ENCODE data around the gene PIEZO1. TPM values are rescaled to one million over a fixed set of nuclear protein-coding genes. Genes with fewer than 3 reads are reported as not detected.

The PIEZO1 gene
- total RNA-seq, 2 donors from 2014 or later = 197 to 326 TPM

DNA sequence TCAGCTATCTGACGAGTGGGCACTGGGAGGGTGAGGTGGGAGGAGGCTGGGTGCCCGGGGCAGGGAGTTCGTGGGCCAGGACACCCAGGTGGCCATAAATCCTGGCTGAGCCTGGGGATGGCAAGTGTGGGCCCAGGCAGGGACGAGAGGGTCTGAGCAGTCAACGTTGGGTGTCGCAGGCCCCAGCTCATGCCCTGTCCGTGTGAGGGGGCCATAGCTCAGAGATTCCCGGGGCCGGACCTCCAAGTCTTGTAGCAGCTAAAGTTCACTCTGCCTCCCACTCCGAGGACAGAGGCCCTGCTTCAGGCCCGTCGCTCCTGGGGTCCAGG, 44.3 kb downstream of the PIEZO1 start:
- no peak overlapping the region for H3K4me3 Mint-ChIP-seq

DNA sequence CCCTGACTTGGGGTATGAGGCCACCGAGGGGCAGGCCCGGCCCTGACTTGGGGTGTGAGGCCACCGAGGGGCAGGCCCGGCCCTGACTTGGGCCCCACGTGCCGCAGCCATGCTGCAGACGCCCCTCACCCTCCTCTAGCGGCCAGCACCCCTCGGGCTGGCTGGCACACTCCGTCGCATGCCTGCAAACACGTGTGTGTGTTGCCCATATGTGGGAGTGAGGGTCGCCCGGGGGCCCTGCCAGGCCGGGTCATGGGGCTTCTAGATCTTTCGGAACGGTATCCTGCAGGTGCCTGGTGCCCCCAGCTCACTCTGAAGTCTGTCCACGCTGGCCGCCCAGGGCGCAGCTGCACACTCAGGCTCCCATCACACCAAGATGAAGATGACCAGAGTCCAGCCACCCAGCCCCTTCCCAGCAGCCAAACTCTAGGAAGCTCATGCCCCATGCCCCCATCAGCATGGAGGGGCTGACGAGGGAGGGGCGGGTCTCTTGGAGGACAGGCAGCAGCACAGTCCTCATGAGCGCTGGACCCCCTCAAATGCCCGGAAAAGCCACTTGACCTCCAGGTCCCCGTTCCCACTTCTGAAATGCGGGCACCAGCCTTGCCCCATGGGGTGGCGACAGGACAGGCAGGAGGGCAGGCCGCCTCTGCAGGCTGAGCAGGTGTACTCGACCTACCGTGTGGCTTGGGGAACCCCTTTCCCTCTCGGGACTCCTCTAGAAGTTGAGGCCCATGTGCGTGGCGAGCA, 44.9 kb downstream of the PIEZO1 start:
- H3K27ac Mint-ChIP-seq = no peak overlapping the region
- H3K36me3 Mint-ChIP-seq (ENCODE audit: low read depth) = peaks cover 11% of the 10 kb centered on the region
- H3K9me3 Mint-ChIP-seq = no peaks in the 10 kb centered on the region
- ATAC-seq (replicated peaks) = no peak
- H3K4me3 Mint-ChIP-seq = no peak overlapping the region
- H3K27me3 Mint-ChIP-seq = no peaks in the 10 kb centered on the region
- H3K4me1 Mint-ChIP-seq = no peaks in the 10 kb centered on the region

More for the DNA sequence above, 44.3 kb downstream of the PIEZO1 start:
- Mint-ChIP-seq H3K36me3 (ENCODE audit: low read depth) (peaks cover 11% of the 10 kb centered on the region), H3K27me3 (no peaks in the 10 kb centered on the region), H3K27ac (no peak overlapping the region), H3K4me1 (no peaks in the 10 kb centered on the region), H3K9me3 (no peaks in the 10 kb centered on the region)
- ATAC-seq (replicated peaks) = no peak

- ATAC-seq (replicated peaks) = no peak
- Mint-ChIP-seq H3K27me3 (no peaks in the 10 kb centered on the region), H3K4me1 (no peaks in the 10 kb centered on the region), H3K27ac (peak overlapping the region; percentile 67), H3K36me3 (ENCODE audit: low read depth) (peaks cover 11% of the 10 kb centered on the region), H3K9me3 (no peaks in the 10 kb centered on the region), H3K4me3 (no peak overlapping the region)
Measured at GRCh38 chr16:88739139-88739976, 45.7 kb downstream of the PIEZO1 start.

GRCh38 chr16:88738151-88739084, 46.6 kb downstream of the PIEZO1 start:
- Mint-ChIP-seq H3K4me3 (no peak overlapping the region), H3K27ac (peak overlapping the region; percentile 67), H3K27me3 (no peaks in the 10 kb centered on the region), H3K9me3 (no peaks in the 10 kb centered on the region), H3K36me3 (ENCODE audit: low read depth) (peaks cover 11% of the 10 kb centered on the region), H3K4me1 (no peaks in the 10 kb centered on the region)
- ATAC-seq (replicated peaks) = no peak

GRCh38 chr16:88737298-88738150, 47.5 kb downstream of the PIEZO1 start:
- Mint-ChIP-seq H3K27ac (no peak overlapping the region), H3K27me3 (no peaks in the 10 kb centered on the region), H3K36me3 (ENCODE audit: low read depth) (peaks cover 11% of the 10 kb centered on the region), H3K4me1 (no peaks in the 10 kb centered on the region), H3K9me3 (no peaks in the 10 kb centered on the region), H3K4me3 (no peak overlapping the region)
- ATAC-seq (replicated peaks) = peak; percentile 89

GRCh38 chr16:88736496-88736895, 48.5 kb downstream of the PIEZO1 start:
- ATAC-seq (replicated peaks) = no peak
- no peaks in the 10 kb centered on the region for H3K27me3 Mint-ChIP-seq
- no peak overlapping the region for H3K27ac Mint-ChIP-seq
- no peak overlapping the region for H3K4me3 Mint-ChIP-seq
- H3K36me3 Mint-ChIP-seq (ENCODE audit: low read depth) = peaks cover 16% of the 10 kb centered on the region
- H3K4me1 Mint-ChIP-seq = no peaks in the 10 kb centered on the region
- no peaks in the 10 kb centered on the region for H3K9me3 Mint-ChIP-seq

GRCh38 chr16:88736088-88736487, 48.9 kb downstream of the PIEZO1 start:
- Mint-ChIP-seq H3K36me3 (ENCODE audit: low read depth) (peaks cover 16% of the 10 kb centered on the region), H3K27me3 (no peaks in the 10 kb centered on the region), H3K4me1 (no peaks in the 10 kb centered on the region), H3K27ac (no peak overlapping the region), H3K9me3 (no peaks in the 10 kb centered on the region), H3K4me3 (no peak overlapping the region)
- no peak for ATAC-seq (replicated peaks)

- ATAC-seq (replicated peaks) = no peak
- H3K27me3 Mint-ChIP-seq = no peaks in the 10 kb centered on the region
- H3K27ac Mint-ChIP-seq = no peak overlapping the region
- H3K36me3 Mint-ChIP-seq (ENCODE audit: low read depth) = peaks cover 19% of the 10 kb centered on the region
- H3K4me1 Mint-ChIP-seq = no peaks in the 10 kb centered on the region
- H3K9me3 Mint-ChIP-seq = no peaks in the 10 kb centered on the region
- H3K4me3 Mint-ChIP-seq = no peak overlapping the region
Measured at GRCh38 chr16:88735616-88736015, 49.4 kb downstream of the PIEZO1 start.

GRCh38 chr16:88735121-88735520, 49.9 kb downstream of the PIEZO1 start:
- Mint-ChIP-seq H3K4me1 (no peaks in the 10 kb centered on the region), H3K27ac (no peak overlapping the region), H3K9me3 (no peaks in the 10 kb centered on the region), H3K27me3 (no peaks in the 10 kb centered on the region), H3K36me3 (ENCODE audit: low read depth) (peaks cover 24% of the 10 kb centered on the region), H3K4me3 (no peak overlapping the region)
- no peak for ATAC-seq (replicated peaks)

DNA sequence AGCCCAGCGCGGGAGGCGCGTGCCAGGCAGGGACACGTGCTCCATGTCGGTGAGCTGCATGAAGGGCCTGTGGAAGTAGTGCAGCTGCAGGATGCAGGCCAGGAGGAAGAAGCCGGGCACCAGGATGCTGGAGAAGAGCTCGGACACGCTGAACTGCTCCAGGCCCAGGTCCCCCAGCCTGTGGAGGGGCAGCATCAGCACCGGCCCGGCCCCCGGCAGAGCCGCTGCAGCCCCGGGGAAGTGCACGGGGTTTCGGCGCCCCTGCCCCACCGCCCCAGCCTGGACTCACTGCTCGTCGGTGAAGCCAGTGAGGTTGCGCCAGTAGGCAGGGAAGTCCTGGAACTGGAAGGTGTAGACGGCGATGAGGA, 50.7 kb downstream of the PIEZO1 start:
- Mint-ChIP-seq H3K36me3 (ENCODE audit: low read depth) (peaks cover 30% of the 10 kb centered on the region), H3K9me3 (no peaks in the 10 kb centered on the region), H3K4me1 (no peaks in the 10 kb centered on the region), H3K27ac (no peak overlapping the region), H3K27me3 (no peaks in the 10 kb centered on the region), H3K4me3 (no peak overlapping the region)
- ATAC-seq (replicated peaks) = no peak

DNA sequence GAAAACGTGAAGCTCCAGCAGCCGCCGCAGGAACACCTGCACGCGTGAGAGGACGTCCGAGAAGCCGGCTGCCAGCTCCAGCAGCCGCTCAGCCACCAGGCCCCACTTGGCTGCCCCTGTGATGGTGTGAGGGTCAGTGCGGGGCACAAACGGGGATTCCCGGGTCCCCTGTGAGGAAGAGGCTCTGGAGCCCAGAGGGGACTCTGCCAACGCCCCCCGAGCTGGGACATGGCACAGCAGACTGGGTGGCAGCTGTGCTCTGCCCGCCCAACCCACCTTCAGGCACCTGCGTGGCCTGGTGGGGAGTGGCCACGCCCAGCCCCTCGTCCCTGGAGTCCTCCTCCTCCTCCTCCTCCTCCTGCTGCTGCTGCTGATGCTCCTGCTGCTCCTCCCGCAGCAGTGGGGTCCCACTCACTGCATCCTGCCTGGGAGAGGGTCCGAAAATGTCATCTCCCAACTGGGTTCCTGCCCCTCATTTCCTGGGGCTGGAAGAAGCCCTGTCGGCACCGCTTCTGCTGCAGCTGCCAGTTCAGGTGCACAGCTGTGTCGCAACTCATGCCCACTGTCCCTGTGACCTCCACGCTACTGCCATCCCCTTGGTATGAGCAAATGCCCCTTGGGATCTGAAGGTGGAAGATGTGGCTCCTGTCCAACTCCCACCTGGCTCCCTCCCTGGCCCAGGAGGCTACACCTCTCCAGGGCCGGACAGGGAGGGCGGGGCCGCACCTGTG, 51.2 kb downstream of the PIEZO1 start:
- no peak overlapping the region for H3K27ac Mint-ChIP-seq
- no peaks in the 10 kb centered on the region for H3K27me3 Mint-ChIP-seq
- no peaks in the 10 kb centered on the region for H3K9me3 Mint-ChIP-seq
- H3K36me3 Mint-ChIP-seq (ENCODE audit: low read depth) = peaks cover 30% of the 10 kb centered on the region
- no peaks in the 10 kb centered on the region for H3K4me1 Mint-ChIP-seq
- H3K4me3 Mint-ChIP-seq = no peak overlapping the region
- no peak for ATAC-seq (replicated peaks)

GRCh38 chr16:88732961-88733294, 52.1 kb downstream of the PIEZO1 start:
- Mint-ChIP-seq H3K4me1 (no peaks in the 10 kb centered on the region), H3K4me3 (no peak overlapping the region), H3K36me3 (ENCODE audit: low read depth) (peaks cover 31% of the 10 kb centered on the region), H3K27ac (no peak overlapping the region), H3K27me3 (no peaks in the 10 kb centered on the region), H3K9me3 (no peaks in the 10 kb centered on the region)
- no peak for ATAC-seq (replicated peaks)

- H3K27ac Mint-ChIP-seq = no peak overlapping the region
- no peaks in the 10 kb centered on the region for H3K27me3 Mint-ChIP-seq
- H3K4me3 Mint-ChIP-seq = no peak overlapping the region
- peak; percentile 25 for ATAC-seq (replicated peaks)
- no peaks in the 10 kb centered on the region for H3K9me3 Mint-ChIP-seq
- peaks cover 37% of the 10 kb centered on the region for H3K36me3 Mint-ChIP-seq (ENCODE audit: low read depth)
- no peaks in the 10 kb centered on the region for H3K4me1 Mint-ChIP-seq
Measured at GRCh38 chr16:88732172-88732960, 52.7 kb downstream of the PIEZO1 start.
